IMR-90 (cell line): Measurements from ENCODE around the gene HOXB7. TPM values are rescaled to one million over a fixed set of nuclear protein-coding genes. Genes with fewer than 3 reads are reported as not detected.

ENCODE experiments used
- ATAC-seq: fragments of 200-7000 bp; cut with Tn5 transposase; 2 replicates; pipeline ENCODE4 v1.9.1; 2020; ENCODE audit warnings: low read depth, mild to moderate bottlenecking, moderate library complexity
- BruUV-seq: library from RNA; stranded (reverse); fragments of 400-500 nt; replicated peaks from 2 replicates; lab custom pipeline; 2021; lab: Mats Ljungman, UMichigan
- CTCF ChIA-PET: fragments of 300-600 bp; formaldehyde crosslinking; extraction: SDS; loops from one replicate; lab custom pipeline; 2021; ENCODE audit warnings: antibody characterized with exemption; lab: Yijun Ruan, JAX
- POLR2A ChIA-PET: fragments of 300-600 bp; sonication (Branson Sonifier 250); formaldehyde crosslinking; loops from one replicate; lab custom pipeline; 2022; ENCODE audit warnings: antibody characterized with exemption; ENCODE audit not compliant: unreplicated experiment; lab: Charles Lee
- DNase-seq: peaks from one replicate; pipeline ENCODE4 v3.0.0; 2013
- H2AFZ ChIP-seq: replicated peaks from 2 replicates; pipeline ENCODE3; 2013; ENCODE audit warnings: low read length, mild to moderate bottlenecking; ENCODE audit not compliant: poor library complexity
- H2AK5ac ChIP-seq: 2 replicates; pipeline ENCODE4 v1.6.1; 2013; ENCODE audit warnings: low read depth, low read length, inconsistent platforms
- H2AK9ac ChIP-seq: replicated peaks from 2 replicates; pipeline ENCODE3; 2013; ENCODE audit warnings: mild to moderate bottlenecking, low read depth, low read length, moderate library complexity; ENCODE audit not compliant: poor library complexity
- H2BK120ac ChIP-seq: 2 replicates; pipeline ENCODE4 v1.6.1; 2013; ENCODE audit warnings: low read depth, low read length, inconsistent platforms
- H2BK15ac ChIP-seq: 3 replicates; pipeline ENCODE4 v1.6.1; 2013; ENCODE audit warnings: low read depth, low read length, inconsistent platforms
- H2BK20ac ChIP-seq: 2 replicates; pipeline ENCODE4 v1.6.1; 2013; ENCODE audit warnings: low read depth, mild to moderate bottlenecking, inconsistent platforms, low read length, moderate library complexity
- H2BK5ac ChIP-seq: 2 replicates; pipeline ENCODE4 v1.6.1; 2013; ENCODE audit warnings: mild to moderate bottlenecking, low read depth, low read length, inconsistent platforms; ENCODE audit not compliant: poor library complexity, severe bottlenecking
- H3K14ac ChIP-seq: replicated peaks from 2 replicates; pipeline ENCODE4 v1.6.1; 2013; ENCODE audit warnings: low read depth, low read length, inconsistent platforms
- H3K18ac ChIP-seq: 2 replicates; pipeline ENCODE4 v1.6.1; 2013; ENCODE audit warnings: low read depth, low read length, control low read depth
- H3K23ac ChIP-seq: 2 replicates; pipeline ENCODE4 v1.6.1; 2013; ENCODE audit warnings: low read depth, low read length, inconsistent platforms
- H3K27ac ChIP-seq: 2 replicates; pipeline ENCODE4 v1.5.1; 2013; ENCODE audit warnings: mild to moderate bottlenecking, control low read depth, low read length; ENCODE audit not compliant: insufficient read depth
- H3K27me3 ChIP-seq: 2 replicates; pipeline ENCODE4 v1.6.1; 2013; ENCODE audit warnings: low read length; ENCODE audit not compliant: control insufficient read depth, insufficient read depth
- H3K36me3 ChIP-seq: 2 replicates; pipeline ENCODE4 v1.6.1; 2013; ENCODE audit warnings: low read length, mixed read lengths; ENCODE audit not compliant: control insufficient read depth, insufficient read depth
- H3K4ac ChIP-seq: 2 replicates; pipeline ENCODE4 v1.6.1; 2013; ENCODE audit warnings: low read depth, low read length, inconsistent platforms
- H3K4me1 ChIP-seq: 2 replicates; pipeline ENCODE4 v1.6.1; 2013; ENCODE audit warnings: low read length, mixed read lengths; ENCODE audit not compliant: control insufficient read depth, insufficient read depth
- H3K4me2 ChIP-seq: 2 replicates; pipeline ENCODE4 v1.6.1; 2013; ENCODE audit warnings: low read depth, mild to moderate bottlenecking, control low read depth, low read length, moderate library complexity
- H3K4me3 ChIP-seq: 2 replicates; pipeline ENCODE4 v1.5.1; 2013; ENCODE audit warnings: low read depth, mild to moderate bottlenecking, control low read depth, low read length, moderate library complexity; ENCODE audit not compliant: insufficient read depth
- H3K56ac ChIP-seq: 2 replicates; pipeline ENCODE4 v1.6.1; 2013; ENCODE audit warnings: low read length, inconsistent platforms; ENCODE audit not compliant: insufficient read depth; ENCODE audit errors: extremely low read depth
- H3K79me1 ChIP-seq, 2 experiments: 2 replicates each; pipeline ENCODE4 v1.6.1; 2013; ENCODE audit warnings: low read length in 2 of 2, inconsistent platforms in 1 of 2, low read depth in 1 of 2
- H3K9ac ChIP-seq: 2 replicates; pipeline ENCODE4 v1.6.1; 2013; ENCODE audit warnings: low read depth, low read length, control low read depth
- H3K9me1 ChIP-seq: 2 replicates; pipeline ENCODE4 v1.6.1; 2013; ENCODE audit warnings: low read length, inconsistent platforms; ENCODE audit not compliant: insufficient read depth
- H3K9me3 ChIP-seq: 2 replicates; pipeline ENCODE4 v1.6.1; 2013; ENCODE audit warnings: low read length; ENCODE audit not compliant: control insufficient read depth, insufficient read depth
- H4K20me1 ChIP-seq: 2 replicates; pipeline ENCODE4 v1.6.1; 2013; ENCODE audit warnings: low read length, inconsistent platforms; ENCODE audit not compliant: insufficient read depth
- H4K5ac ChIP-seq: 2 replicates; pipeline ENCODE4 v1.6.1; 2013; ENCODE audit warnings: mild to moderate bottlenecking, low read depth, low read length, control low read depth
- H4K8ac ChIP-seq, 2 experiments: 2 replicates each; pipeline ENCODE4 v1.6.1; 2013; ENCODE audit warnings: low read depth in 2 of 2, low read length in 2 of 2, control low read depth in 1 of 2, inconsistent platforms in 1 of 2
- H4K91ac ChIP-seq: 2 replicates; pipeline ENCODE4 v1.6.1; 2013; ENCODE audit warnings: low read depth, low read length, inconsistent platforms; ENCODE audit not compliant: insufficient read depth
- CEBPB ChIP-seq: IDR thresholded peaks from 2 replicates; pipeline ENCODE4 v1.6.1; 2012; ENCODE audit warnings: low read depth, low read length, improper control_type of control experiment
- CHD1 ChIP-seq: IDR thresholded peaks from 2 replicates; pipeline ENCODE4 v1.6.1; 2012; ENCODE audit warnings: low read depth, low read length, improper control_type of control experiment
- FOS ChIP-seq: fragments of 150-350 bp; IDR thresholded peaks from 2 replicates; pipeline ENCODE4 v1.6.1; 2016; ENCODE audit warnings: low read depth, low read length
- MAFK ChIP-seq: IDR thresholded peaks from 2 replicates; pipeline ENCODE4 v1.6.1; 2012; ENCODE audit warnings: low read depth, low read length, improper control_type of control experiment
- MAZ ChIP-seq: IDR thresholded peaks from 2 replicates; pipeline ENCODE4 v1.6.1; 2012; ENCODE audit warnings: low read depth, mild to moderate bottlenecking, low read length, improper control_type of control experiment, moderate library complexity, borderline replicate concordance
- MXI1 ChIP-seq: IDR thresholded peaks from 2 replicates; pipeline ENCODE4 v1.6.1; 2012; ENCODE audit warnings: low read depth, mild to moderate bottlenecking, low read length, moderate library complexity, borderline replicate concordance
- NFE2L2 ChIP-seq: fragments of 150-350 bp; IDR thresholded peaks from 2 replicates; pipeline ENCODE4 v1.6.1; 2016; ENCODE audit warnings: low read depth, mild to moderate bottlenecking, low read length
- POLR2A ChIP-seq: IDR thresholded peaks from 2 replicates; pipeline ENCODE4 v1.6.1; 2012; ENCODE audit warnings: mild to moderate bottlenecking, low read depth, low read length
- RCOR1 ChIP-seq: IDR thresholded peaks from 2 replicates; pipeline ENCODE4 v1.6.1; 2012; ENCODE audit warnings: mild to moderate bottlenecking, low read length, improper control_type of control experiment; ENCODE audit not compliant: insufficient replicate concordance
- RFX5 ChIP-seq: IDR thresholded peaks from 2 replicates; pipeline ENCODE4 v1.8.0; 2012; ENCODE audit warnings: low read depth, mild to moderate bottlenecking, low read length, moderate library complexity
- SMC3 ChIP-seq: fragments of 150-350 bp; IDR thresholded peaks from 2 replicates; pipeline ENCODE4 v1.6.1; 2016; ENCODE audit warnings: low read depth, mild to moderate bottlenecking, antibody characterized with exemption, low read length, moderate library complexity
- WGBS, 2 experiments: methylation state at CpG; one replicate each; pipeline versions ENCODE4 v1.1.5 to v1.1.7; 2013; ENCODE audit warnings: missing lambda C conversion rate in 2 of 2; ENCODE audit not compliant: insufficient read length in 1 of 2; ENCODE audit errors: extremely low coverage in 2 of 2; 5-methylcytosine and 5-hydroxymethylcytosine counted together
- dilution Hi-C: fragments of 300-500 bp; cut with HindIII; formaldehyde crosslinking; loops from one replicate; pipeline ENCODE4 v1.14.3; 2018; ENCODE audit warnings: low sequenced_read_pairs; ENCODE audit not compliant: unreplicated experiment
- in situ Hi-C: fragments of 300-500 bp; cut with MboI; formaldehyde crosslinking; loops from 3 replicates; pipeline ENCODE4 v1.14.3; 2019; ENCODE audit warnings: low sequenced_read_pairs, inconsistent platforms, mixed read lengths
- intact Hi-C: fragments of 100-400 bp; cut with micrococcal nuclease; formaldehyde crosslinking; loops from 2 replicates; pipeline ENCODE4 v1.10.0; 2022
- polyA plus RNA-seq, 3 experiments: library from polyadenylated mRNA; depleted of rRNA; stranded (reverse); fragments of >200 nt; gene quantifications; 2 replicates each; pipeline ENCODE4 v1.2.3, GENCODE V29; 2012; ENCODE audit warnings: low replicate concordance in 1 of 3
- total RNA-seq: library from RNA; depleted of rRNA; stranded (reverse); fragments of >200 nt; gene quantifications from 2 replicates; pipeline ENCODE4 v1.2.3, GENCODE V29; 2012
- TF ChIP-seq, protein P1 (sequence below): conservative IDR thresholded peaks from 2 replicates; pipeline ENCODE4 v1.5.1; 2012; ENCODE audit warnings: mild to moderate bottlenecking, low read depth, low read length, improper control_type of control experiment
- TF ChIP-seq, protein P2 (sequence below): fragments of 150-350 bp; IDR thresholded peaks from 2 replicates; pipeline ENCODE4 v1.6.1; 2016; ENCODE audit warnings: low read depth, mild to moderate bottlenecking, low read length, moderate library complexity, borderline replicate concordance

HOXB7 gene
- total and polyA plus RNA-seq, 2 of the 4 experiments (the other 2 are of a cell fraction): 1.8 to 6.7 TPM

DNA sequence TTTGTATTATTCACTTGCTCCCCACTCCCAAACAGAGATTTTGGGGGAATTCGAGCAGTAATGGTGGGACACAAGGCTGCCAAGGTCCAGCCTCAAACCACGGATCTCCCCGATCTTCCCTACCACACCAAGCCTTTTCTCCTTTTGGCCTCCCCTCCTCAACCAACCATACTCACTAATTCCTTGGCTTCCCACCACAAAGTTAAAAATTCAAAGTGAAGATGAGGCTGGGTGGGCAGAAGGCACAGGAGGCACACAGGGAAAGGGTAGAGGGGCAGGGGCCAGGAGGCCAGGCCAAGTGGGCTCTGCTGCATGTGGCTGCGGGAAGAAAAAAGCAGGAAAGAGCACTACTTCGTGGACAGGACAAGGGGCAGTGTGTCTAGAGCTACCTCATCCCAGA lies 47.9 kb downstream of the HOXB7 start:
- Histone ChIP-seq H2AK9ac (peak overlapping the region; percentile 88), H3K9me1 (peaks cover 23% of the 10 kb centered on the region), H3K27ac (peak overlapping the region; percentile 93), H3K18ac (peak overlapping the region; percentile 81), H2AFZ (no peak overlapping the region), H3K4ac (peak overlapping the region; percentile 91), H3K14ac (peak overlapping the region; percentile 91), H2BK20ac (peak overlapping the region; percentile 15; the same call in 1 of the 2 replicates), H3K4me3 (peak overlapping the region; percentile 46), H3K79me1 (peaks cover 0 to 24% of the 10 kb centered on the region in 2 experiments; a peak in 2 of 4 replicates), H4K5ac (peak overlapping the region; percentile 86), H3K56ac (peak overlapping the region; percentile 67; the same call in 1 of the 2 replicates), H3K23ac (peak overlapping the region; percentile 96), H3K4me1 (peaks cover 81% of the 10 kb centered on the region), H4K20me1 (peaks cover 30% of the 10 kb centered on the region), H2AK5ac (peak overlapping the region; percentile 46), H2BK15ac (peak overlapping the region; percentile 6; the same call in 1 of the 3 replicates), H2BK120ac (peak overlapping the region; percentile 29), H3K4me2 (peak overlapping the region; percentile 88), H3K9me3 (no peaks in the 10 kb centered on the region), H2BK5ac (peak overlapping the region; percentile 80), H3K27me3 (no peaks in the 10 kb centered on the region), H4K8ac (peak overlapping the region; percentile 38 to 73), H3K9ac (peak overlapping the region; percentile 78), H4K91ac (peak overlapping the region; percentile 42), H3K36me3 (peaks cover 39% of the 10 kb centered on the region; the same call in 1 of the 2 replicates)
- no peak for TF ChIP-seq POLR2A
- no peak for TF ChIP-seq MXI1
- TF ChIP-seq, protein P1, sequence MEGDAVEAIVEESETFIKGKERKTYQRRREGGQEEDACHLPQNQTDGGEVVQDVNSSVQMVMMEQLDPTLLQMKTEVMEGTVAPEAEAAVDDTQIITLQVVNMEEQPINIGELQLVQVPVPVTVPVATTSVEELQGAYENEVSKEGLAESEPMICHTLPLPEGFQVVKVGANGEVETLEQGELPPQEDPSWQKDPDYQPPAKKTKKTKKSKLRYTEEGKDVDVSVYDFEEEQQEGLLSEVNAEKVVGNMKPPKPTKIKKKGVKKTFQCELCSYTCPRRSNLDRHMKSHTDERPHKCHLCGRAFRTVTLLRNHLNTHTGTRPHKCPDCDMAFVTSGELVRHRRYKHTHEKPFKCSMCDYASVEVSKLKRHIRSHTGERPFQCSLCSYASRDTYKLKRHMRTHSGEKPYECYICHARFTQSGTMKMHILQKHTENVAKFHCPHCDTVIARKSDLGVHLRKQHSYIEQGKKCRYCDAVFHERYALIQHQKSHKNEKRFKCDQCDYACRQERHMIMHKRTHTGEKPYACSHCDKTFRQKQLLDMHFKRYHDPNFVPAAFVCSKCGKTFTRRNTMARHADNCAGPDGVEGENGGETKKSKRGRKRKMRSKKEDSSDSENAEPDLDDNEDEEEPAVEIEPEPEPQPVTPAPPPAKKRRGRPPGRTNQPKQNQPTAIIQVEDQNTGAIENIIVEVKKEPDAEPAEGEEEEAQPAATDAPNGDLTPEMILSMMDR: no peak
- TF ChIP-seq RCOR1: no peak
- TF ChIP-seq CEBPB: no peak
- TF ChIP-seq, protein P2, sequence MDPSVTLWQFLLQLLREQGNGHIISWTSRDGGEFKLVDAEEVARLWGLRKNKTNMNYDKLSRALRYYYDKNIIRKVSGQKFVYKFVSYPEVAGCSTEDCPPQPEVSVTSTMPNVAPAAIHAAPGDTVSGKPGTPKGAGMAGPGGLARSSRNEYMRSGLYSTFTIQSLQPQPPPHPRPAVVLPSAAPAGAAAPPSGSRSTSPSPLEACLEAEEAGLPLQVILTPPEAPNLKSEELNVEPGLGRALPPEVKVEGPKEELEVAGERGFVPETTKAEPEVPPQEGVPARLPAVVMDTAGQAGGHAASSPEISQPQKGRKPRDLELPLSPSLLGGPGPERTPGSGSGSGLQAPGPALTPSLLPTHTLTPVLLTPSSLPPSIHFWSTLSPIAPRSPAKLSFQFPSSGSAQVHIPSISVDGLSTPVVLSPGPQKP: no peak
- no peak for TF ChIP-seq MAFK
- no peak for TF ChIP-seq RFX5
- TF ChIP-seq NFE2L2: no peak
- TF ChIP-seq FOS: no peak
- no peak for TF ChIP-seq CHD1
- TF ChIP-seq SMC3: no peak
- TF ChIP-seq MAZ: no peak
- intact Hi-C loops: no loop called here
- ChIA-PET CTCF (interaction anchor here (0.6 to 1.4 kb wide), 2 partner anchors 70 to 676 kb away, joined by 3 to 6 read pairs; no protein-coding TSS in a partner anchor), POLR2A (interaction anchor here (0.6 to 0.9 kb wide), 2 partner anchors 13 to 42 kb away, joined by 3 read pairs; no protein-coding TSS in a partner anchor)
- dilution Hi-C loops: no loop called here
- in situ Hi-C loops: no loop called here
- 0% methylated on average over 1 of the region's 5 CpGs; no CpG with 5 or more reads in 1 of the 2 experiments for WGBS, 2 experiments
- BruUV-seq: no TSS peak
- ATAC-seq (no peak), DNase-seq (no peak)
